ENCODE measurements around the gene PLA2G2E.

PLA2G2E gene, protein sequence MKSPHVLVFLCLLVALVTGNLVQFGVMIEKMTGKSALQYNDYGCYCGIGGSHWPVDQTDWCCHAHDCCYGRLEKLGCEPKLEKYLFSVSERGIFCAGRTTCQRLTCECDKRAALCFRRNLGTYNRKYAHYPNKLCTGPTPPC

DNA sequence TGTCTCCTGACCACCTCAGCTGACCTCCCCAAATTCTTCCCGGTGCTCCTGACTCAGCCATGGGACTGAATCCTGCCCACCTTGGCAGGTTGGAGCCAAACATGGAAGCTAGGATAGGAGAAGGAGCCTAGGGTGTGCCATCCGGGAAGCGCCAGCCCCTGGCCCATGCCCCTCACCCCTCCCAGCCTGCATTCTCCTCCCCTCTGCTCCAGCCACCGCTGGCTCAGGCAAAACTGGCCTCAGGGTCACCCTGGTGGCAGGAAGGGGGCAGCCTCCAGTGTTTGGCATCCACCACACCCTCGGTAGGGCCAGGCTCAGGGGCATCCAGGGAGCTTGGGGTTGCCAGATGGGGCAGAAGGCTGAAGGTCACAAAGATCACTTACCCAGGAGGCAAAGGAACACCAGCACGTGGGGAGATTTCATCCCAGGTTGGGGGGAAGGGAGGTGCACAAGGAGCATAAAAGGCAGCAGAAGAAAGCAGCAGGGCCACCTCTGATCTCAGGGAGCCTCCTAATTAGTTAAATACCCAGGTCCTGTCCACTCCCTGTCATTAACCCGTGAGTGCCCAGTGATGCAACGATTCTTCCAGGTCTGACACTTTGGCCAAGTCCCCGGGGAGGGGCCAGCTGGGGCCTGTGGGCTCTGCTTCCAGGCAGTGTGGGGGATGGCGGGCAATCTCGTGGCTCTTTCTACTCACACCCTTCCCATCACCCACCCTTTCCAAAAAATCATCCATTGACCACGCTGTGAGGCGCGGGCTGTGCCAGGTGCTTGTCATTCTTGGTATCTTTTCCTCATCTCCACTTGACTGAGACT is at the start of gene PLA2G2E:
Gene PLA2G2E, minus strand, starts transcription at position 481 of the 816 bp plus-strand sequence. Its CDS starts 58 bp downstream, at position 423.
- DNase-seq (ENCODE audit: low spot score) = no peak

DNA sequence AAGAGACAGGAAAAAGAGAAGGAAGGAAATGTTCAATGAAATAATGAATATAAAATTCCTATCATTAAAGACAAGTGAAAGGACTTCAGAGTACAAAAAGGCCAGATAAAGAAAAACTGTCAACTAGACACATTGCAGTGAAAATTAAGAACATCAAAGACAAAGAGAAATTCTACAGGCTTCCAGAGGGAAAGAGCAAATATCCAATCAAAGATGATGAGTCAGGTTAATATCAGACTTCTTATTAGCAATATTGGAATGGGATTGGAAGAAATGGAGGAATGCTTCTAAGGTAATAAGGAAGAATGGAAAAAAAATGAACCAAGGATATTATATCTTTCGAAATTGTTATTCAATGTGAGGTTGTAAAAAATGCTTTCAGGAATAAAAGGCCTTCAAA is 48.2 kb upstream of the PLA2G2E start:
- DNase-seq (ENCODE audit: low spot score) = no peak

DNA sequence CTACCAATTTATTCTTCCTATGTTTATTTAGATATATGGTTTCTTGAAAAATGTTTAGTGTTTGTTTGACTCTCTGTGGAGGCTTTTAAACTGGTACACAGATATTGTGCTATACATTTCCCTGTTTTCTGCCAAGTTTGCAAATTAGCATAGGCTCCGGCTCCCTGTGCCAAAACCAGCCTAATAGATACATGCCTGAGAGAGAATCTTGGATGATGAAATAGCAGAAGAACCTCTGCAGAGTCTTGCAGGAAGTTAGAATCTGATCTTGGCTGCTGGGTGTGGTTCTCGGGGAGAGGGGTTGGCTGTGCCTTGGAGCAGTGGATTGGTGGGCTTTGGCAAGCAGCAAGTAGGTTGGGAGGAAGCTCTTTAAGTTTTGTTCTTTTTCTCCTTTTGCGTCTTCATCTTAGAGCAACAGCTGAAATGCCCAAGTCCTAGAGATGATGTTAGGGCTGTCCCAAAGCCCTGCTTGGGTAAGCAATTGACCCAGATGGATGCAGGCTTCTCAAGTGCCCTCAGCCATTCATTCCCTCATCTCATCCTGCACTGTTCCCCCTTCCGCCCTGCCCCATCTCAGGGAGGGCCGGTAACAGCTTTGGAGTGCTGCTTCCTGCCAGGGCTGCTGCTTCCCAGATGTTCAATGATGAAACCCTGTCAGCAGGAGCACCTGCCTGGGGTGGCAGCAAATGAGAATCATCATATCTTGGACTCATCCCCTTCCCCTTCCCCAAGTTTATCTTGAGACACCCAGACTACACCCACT is 46.7 kb upstream of the PLA2G2E start:
- DNase-seq (ENCODE audit: low spot score) = peak; percentile 39

DNA sequence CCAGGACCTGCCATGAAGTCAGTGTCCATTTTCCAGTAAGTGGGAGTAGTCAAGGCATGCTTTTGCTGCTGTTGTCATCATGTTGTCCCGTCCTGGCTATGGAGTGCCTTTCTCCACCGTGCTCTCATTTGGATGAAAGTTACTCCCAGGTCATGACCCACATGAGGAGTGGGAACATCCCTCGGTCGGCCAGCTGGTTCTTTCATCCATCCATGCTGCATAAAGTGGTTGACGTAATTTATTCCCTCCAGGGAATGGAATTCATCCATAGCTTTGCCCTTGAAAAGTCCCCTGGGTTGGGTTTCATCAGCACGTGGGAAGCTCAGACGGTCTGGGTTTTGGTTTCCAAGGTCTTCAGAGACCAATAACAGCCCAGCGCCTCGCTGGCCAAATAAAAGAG is 44.4 kb upstream of the PLA2G2E start:
- no peak for DNase-seq (ENCODE audit: low spot score)

DNA sequence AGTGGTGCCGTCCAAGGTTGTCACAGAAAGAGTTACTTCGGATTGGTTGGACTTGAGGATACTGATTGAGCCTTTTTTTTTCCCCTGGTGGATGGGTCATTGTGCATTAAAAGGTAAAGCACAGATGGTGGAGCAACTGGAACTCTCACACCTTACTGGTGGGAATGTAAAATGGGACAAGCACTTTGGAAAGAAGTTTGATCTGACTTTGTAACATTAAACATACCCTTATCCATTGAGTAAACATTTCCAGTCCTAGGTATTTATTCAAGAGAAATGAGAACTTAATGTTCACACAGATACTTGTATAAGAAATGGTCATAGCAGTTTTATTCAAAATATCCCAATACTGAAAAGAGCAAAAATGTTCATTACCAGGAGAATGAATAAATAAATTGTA is 41.1 kb upstream of the PLA2G2E start:
- no peak for DNase-seq (ENCODE audit: low spot score)

DNA sequence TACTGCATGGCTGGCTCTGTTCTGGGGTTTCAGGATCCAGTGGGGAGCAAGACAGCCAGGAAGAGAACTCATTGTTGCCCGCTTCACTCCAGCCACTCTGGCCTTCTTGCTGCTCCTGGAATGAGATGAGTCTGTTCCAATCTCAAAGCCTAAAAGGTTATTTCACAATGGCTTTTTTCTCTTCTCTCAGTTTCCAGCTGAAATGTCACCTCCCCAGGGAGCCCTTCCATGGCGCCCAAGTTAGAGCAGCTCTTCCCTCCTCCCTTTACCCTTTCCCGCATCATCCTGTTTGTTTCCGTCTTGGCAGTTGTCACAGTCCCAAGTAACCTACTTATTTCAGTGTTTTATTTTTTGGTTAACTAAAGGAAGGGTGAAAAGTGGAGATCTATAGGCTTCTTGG is 40.2 kb upstream of the PLA2G2E start:
- no peak for DNase-seq (ENCODE audit: low spot score)

DNA sequence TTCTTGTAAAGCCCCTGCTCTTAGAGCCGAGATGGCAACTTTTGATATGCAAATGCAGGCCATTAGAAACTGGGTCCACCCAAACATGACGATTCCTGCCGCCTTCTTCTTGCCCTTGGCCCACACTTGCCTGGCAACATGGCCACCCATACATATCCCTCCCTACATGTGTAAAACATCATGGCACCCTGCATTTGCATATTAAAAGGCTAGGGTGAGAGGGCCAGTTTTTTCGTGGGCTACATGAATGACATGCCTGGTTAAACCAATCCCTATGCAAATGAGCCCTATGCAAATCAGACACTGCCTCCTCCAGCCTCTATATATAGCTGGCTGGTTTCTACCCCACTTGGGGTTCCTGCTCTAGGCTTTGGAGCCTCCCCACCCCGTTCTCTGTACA is 37.2 kb upstream of the PLA2G2E start:
- no peak for DNase-seq (ENCODE audit: low spot score)

DNA sequence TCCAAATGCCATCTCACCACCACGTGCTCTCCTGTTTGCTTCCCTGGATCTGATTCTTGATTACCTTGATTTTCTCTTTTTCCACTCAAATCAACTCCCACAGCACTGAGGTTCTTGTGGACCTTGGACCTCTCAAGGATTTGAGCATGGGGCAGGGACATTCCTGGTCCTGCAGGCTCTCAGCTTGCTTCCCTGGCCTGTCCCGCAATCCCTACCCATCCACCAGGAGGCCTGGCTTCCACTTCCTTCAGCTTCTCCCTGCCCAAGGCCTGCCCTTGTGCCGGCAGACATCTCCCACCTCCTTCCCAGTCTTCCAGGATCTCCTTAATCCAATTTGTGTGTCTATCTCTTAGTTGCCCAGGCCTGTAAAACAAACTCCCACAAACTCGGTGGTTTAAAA is 34.4 kb upstream of the PLA2G2E start:
- DNase-seq (ENCODE audit: low spot score) = no peak

DNA sequence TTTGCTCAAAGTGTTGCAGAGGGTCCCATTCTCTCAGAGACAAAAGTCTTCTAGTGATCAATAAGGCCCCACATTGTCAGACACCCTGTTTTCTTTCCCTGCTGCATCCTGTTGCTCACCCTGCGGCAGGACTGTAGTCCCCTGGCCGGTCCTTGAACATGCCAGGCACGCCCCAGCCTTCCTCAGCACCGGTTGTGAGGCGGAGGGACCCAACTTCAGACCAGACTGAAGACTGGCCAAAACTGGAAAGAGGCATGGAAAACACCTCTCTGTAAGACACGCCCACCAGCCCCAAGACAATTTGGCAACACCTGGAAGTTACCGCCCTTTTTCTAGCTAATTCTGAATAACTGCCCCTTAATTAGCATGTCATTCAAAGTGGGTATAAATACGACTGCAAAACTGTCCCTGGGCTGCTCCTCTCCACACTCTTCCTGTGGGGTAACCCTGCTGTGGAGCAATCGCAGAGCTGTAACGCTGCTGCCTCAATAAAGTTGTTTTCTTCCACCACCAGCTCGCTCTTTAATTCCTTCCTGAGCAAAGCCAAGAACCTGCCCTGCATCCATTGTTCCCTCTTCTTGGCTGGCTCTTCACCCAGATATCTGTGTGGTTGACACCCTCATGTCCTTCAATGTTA is 32.2 kb upstream of the PLA2G2E start:
- DNase-seq (ENCODE audit: low spot score) = no peak

DNA sequence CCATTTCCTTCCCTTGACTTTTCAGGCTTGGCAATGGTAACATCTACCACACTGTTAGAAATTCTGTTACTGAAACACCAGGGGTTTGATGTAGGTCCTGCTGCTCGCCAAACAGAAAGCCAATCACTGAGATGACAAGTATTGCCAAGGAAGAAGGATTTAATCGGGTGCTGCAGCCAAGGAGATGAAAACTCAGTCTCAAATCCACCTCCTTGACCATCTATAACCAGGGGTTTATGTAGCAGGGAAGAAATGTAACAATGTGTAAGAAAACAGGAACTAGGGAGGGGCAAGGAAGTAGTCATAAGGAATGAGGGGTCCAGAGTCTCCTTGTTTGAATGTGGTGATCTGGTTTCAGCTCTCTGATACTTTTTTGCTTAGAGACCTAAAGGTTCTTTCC is 30.6 kb upstream of the PLA2G2E start:
- DNase-seq (ENCODE audit: low spot score) = no peak

DNA sequence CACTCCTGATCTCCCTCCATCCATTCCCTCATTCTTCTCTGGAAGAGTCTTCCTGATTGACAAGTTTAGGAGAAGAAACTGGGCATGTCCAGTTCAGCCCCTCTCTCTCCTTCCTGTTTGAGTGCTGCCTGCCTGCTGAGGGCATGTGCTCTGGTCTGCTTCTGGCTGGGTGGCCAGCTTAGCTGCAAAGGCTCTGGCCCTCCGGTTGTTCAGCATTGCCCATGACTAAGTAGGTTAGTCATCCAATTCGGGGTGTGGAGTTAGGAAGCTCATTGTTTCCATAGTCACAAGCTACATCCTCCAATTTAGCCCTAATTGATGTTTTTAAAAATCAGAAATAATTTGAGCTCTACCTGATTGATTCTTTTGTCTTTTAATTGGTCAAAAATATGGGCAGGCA is 25.6 kb upstream of the PLA2G2E start:
- peak; percentile 84 for DNase-seq (ENCODE audit: low spot score)

DNA sequence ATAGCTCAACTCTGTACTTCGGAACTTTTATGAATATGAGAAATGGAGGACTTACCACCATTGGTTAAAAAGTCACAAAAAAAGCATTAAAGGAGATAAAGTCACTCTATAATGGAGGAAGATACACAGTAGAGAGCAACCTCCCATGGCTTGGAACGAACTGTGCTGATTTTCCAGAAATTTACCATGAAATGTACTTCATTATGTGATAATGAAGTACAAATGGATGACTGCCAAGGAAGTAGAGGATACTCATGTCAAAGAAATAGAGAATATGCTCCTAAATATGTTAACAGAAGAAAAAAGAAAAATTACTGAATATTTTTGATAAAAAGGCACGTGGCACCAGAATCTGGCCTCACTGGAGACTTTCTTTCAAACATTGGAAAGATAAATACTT is 23.6 kb upstream of the PLA2G2E start:
- no peak for DNase-seq (ENCODE audit: low spot score)

DNA sequence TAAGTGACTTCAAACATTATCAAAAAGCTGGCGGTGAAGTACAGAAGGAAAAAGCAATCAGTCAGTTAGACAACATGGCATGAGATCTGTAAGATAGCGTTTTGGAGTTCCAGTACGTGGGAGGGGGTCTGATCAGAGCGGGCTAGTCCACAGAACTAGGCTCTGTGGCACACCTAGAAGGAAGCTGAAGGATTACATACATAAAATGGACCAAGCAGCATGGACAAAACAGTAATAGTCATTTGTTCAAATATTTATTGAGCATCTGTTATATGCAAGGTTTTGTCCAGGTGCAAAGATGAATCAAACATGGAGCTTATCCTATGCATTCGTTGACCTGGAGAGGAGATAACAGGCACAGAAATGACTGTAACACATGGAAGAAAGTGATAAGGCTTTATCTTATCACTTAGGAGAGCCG is 22.9 kb upstream of the PLA2G2E start:
- DNase-seq (ENCODE audit: low spot score) = no peak

DNA sequence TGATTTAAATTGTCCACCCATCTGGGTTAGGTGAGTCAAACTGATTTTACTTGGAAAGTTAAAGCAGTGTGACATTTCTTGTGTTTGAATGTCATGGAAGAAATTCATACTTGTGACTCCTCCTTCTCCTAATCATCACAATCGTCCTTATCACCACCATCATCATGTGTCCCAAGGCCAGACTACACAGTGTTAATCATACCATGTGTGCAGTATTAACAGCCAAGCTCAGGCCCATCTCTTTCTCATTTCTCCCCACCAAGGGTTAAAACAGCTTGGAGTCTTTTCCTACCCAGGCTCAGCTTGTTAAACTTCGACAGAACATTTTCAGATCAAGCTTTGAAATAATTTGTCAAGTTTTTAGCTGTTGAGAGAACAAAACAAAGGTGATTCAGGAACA is 22.5 kb upstream of the PLA2G2E start:
- DNase-seq (ENCODE audit: low spot score) = no peak

DNA sequence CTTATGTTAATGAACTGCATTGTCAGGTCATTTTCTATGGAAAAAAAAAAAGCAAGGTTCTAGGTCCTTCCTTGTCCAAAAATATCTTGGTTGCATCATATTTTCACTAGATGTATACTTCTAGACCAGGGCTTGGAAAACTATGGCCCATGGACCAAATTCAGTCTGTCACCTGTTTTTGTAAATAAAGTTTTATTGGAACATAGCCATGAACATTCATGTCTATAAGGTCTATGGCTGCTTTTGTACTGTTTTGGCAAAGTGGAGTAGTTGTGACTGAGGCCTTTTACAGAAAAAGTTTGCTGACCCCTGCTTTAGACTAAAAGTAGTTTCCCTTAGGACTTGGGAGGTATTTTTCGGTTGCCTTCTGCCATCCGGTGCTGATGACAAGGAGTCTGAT is 19.2 kb upstream of the PLA2G2E start:
- DNase-seq (ENCODE audit: low spot score) = no peak

DNA sequence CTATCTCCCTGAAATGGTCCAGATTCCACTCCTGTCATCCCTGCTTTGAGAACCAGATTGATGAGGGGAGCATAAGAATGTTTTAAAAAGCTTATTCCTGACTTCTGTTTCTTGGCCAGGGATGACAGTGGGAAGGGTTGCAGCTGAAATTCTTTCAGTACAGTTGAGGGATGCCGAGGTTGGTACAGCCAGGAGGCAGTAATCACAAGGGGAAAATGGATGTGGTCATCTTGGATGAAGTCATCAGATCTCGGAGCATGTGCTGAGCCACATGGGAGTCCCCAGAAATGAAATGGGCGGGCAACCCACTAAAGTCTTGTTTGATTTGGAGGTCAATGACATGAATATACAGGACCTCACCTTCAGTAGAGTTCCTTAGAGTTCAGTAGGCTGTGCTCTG is 18.7 kb upstream of the PLA2G2E start:
- no peak for DNase-seq (ENCODE audit: low spot score)

DNA sequence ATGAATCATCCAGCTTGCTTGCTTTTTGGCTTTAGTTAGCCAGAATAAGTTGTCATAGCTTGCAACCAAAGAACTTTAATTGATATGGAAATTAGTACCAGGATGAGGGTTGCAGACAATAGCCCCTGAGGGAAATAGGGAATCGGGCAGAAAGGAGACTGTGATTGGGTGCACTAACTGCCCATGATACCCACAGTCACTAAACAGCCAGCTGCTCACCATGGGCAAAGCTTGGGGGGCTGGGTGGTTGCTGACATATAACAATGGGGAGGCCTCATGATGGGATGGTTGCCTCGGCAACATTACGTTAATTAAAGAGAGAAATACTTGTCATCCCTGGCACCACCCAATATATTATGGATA is 17.8 kb upstream of the PLA2G2E start:
- no peak for DNase-seq (ENCODE audit: low spot score)

DNA sequence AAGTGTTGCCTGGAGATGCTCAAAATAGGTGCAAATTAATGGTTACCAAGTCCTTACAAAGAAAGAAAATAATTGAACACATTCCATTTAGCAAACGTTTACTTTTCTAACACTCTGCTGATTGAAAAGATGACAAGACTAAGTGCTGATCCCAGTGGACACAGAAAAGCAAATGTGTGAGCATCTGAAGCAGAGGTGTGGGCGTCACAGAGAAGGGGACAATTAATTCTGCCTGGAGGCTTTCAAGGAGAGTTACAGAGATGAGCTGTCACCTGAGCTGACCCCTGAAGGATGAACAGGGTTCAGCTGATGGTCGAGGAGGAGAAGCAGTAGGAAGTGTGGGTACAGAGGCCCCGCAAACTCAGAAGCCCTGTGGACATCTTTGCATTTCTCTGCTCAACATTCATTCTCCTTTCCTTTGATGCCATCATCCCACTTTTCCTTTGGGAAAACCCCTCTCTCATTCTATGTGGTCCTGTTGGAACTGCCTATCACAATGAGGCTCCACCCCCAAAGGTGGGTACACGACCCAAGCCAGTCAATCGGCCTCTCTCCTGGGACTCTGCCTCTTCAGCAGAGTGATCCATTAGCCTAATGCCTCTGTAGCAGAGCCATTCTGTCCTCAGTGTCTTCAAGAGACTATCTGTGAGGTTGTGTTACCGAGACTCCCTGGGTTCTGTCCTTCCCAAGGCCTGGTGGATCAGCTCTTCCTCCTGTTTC is 17.2 kb upstream of the PLA2G2E start:
- DNase-seq (ENCODE audit: low spot score) = no peak

DNA sequence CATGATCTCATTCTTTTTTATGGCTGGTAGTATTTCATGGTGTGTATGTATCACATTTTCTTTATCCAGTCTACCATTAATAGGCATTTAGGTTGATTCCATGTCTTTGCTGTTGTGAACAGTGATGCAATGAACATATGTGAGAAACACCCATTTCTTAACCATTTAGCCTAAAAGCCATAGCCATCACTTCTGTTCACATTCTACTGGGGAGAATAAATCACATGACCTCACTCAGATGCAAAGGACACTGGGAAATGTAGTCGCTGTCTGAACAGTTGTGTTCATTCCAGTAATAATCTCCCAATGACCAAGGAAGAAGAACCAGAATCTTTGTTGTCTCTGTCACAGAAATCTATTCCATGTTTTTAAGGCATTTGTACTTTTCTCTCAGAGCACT is 15.1 kb upstream of the PLA2G2E start:
- DNase-seq (ENCODE audit: low spot score) = no peak

DNA sequence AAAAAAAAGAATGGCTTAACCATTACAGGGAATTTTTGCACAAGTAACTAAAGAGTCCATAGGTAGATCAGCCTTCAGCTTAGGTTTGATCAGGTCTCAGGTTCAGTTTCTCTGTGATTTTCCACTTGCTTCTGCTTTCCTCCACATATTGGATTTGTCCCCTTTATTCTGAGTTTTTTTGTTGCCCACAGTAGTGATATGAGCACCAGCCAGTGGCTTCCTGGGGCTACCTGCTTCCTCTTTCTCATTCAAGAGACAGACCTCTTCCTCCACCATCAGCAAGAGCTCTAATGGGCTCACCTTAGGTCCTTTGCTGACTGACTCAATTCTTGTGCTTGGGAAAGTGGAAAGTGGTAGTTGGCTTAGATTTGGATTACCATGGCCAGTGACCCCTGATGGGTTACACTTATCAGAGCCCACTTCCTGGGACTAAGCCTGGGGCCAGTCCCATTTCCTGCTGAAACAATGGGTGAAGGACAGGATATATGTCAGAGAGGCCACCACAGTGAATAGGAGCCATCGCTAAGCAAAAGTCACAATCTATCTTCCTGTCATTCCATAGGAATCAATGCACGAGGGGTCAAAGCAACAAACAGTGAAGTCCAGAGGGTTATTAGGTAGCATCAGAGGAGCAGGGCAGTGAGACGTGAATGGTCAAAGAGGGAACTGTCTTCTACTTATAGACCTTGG is 12.8 kb upstream of the PLA2G2E start:
- no peak for DNase-seq (ENCODE audit: low spot score)

DNA sequence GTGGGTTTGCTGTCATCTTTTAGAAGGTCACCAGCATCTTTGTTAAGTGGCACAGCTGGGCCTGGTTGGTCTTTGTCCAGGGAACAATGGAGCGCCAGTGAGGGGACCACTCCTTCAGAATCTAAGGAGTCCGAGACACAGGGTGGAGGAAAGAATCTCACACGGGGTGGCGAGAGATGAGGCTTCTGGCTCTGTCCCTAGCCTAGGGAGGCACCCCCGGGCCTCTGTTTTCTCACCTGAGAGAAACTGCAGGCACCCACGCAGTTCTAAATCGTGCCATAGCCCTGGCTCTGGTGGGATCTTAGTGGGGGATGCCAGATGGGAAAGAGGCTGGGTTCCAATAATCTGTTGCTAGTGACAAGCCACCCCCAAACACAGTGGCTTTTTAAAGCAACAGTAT is 10.9 kb upstream of the PLA2G2E start:
- no peak for DNase-seq (ENCODE audit: low spot score)

DNA sequence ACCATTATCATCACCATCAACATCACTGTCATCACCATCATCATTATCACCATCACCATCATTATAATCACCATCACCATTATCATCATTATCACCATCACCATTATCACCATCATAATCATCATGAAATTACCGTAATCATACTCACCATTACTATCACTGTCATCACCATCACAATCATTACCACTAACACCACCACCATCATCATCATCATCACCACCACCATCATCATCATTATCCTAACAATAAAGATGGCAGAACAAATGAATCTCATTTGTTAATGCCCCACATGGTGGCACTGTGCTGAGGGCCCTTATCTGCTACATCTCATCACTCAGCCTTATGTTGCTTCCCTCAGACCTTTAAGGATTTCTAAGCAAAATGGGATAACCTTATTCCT is 9.4 kb upstream of the PLA2G2E start:
- no peak for DNase-seq (ENCODE audit: low spot score)

Measured in GM03348 (cell line).